ENCODE data around the gene PEX13.

The PEX13 gene

DNA sequence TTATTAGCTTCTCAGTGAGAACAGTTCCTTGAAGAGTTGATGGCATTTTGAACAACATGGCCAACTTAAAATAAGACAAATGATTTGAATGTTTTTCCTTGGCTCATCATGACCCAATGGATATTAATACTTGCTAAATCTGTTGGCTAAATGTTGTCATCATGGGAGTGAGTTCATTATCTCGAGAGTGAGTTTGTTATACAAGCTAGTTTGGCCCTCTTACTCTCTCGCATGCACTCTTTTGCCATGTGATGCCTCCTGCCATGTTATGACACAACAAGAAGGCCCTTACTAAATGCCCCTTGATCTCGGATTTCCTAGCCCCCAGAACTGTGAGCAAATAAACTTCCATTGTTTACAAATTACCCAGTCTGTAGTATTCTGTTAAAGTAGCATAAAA is 25.3 kb downstream of the PEX13 start:
- H3F3A ChIP-seq (ENCODE audit: control insufficient read depth, insufficient read depth) = no peaks in the 10 kb centered on the region; the same call in none of the 2 replicates
- peaks cover 3% of the 10 kb centered on the region; the same call in 1 of the 2 replicates for H3K9me3 ChIP-seq (ENCODE audit: control insufficient read depth, insufficient read depth, low read length)
- H3K4me2 ChIP-seq (ENCODE audit: low read length) = no peak overlapping the region
- H3K9me2 ChIP-seq (replicated peaks; ENCODE audit: control insufficient read depth, low read length) = no peaks in the 10 kb centered on the region
- TF ChIP-seq, protein P1, sequence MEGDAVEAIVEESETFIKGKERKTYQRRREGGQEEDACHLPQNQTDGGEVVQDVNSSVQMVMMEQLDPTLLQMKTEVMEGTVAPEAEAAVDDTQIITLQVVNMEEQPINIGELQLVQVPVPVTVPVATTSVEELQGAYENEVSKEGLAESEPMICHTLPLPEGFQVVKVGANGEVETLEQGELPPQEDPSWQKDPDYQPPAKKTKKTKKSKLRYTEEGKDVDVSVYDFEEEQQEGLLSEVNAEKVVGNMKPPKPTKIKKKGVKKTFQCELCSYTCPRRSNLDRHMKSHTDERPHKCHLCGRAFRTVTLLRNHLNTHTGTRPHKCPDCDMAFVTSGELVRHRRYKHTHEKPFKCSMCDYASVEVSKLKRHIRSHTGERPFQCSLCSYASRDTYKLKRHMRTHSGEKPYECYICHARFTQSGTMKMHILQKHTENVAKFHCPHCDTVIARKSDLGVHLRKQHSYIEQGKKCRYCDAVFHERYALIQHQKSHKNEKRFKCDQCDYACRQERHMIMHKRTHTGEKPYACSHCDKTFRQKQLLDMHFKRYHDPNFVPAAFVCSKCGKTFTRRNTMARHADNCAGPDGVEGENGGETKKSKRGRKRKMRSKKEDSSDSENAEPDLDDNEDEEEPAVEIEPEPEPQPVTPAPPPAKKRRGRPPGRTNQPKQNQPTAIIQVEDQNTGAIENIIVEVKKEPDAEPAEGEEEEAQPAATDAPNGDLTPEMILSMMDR (IDR thresholded peaks at IDR 0.05; ENCODE audit: low read depth, low read length, poor library complexity, severe bottlenecking) = no peak
- no peak for TF ChIP-seq EZH2phosphoT487 (IDR thresholded peaks at IDR 0.05; ENCODE audit: borderline replicate concordance, low read length)
- no peak overlapping the region for H3K4me3 ChIP-seq (ENCODE audit: low read length)
- H3K36me3 ChIP-seq (ENCODE audit: control insufficient read depth, low read length) = peaks cover 39% of the 10 kb centered on the region
- H3K27me3 ChIP-seq (ENCODE audit: control insufficient read depth, low read length) = no peaks in the 10 kb centered on the region
- no peaks in the 10 kb centered on the region for H4K20me1 ChIP-seq (ENCODE audit: control insufficient read depth, insufficient read depth, low read depth, low read length)
- peaks cover 18% of the 10 kb centered on the region for H3K4me1 ChIP-seq (ENCODE audit: control insufficient read depth, low read length)
- H3K27ac ChIP-seq (ENCODE audit: low read depth, low read length) = no peak overlapping the region
- H3K79me2 ChIP-seq (ENCODE audit: control insufficient read depth, low read length) = peaks cover 19% of the 10 kb centered on the region

DNA sequence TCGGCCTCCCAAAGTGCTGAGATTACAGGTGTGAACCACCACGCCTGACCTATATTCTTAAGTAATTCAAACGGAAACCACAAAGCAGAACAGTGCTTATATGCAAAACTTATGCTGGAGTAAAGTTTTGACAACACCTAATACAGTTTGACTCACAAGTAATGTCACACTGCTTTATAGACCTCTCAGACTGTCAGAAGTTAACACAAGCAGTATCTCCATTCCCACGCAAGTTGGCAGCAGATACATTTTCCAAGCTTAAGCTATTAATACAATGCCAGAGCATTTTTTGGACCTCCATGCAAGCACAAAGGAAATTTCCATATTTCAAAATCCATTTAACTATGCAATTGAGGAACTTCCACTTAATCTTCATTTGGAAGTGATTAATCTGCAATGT is 27.1 kb downstream of the PEX13 start:
- Histone ChIP-seq H3K27me3 (ENCODE audit: control insufficient read depth, low read length) (no peaks in the 10 kb centered on the region), H3K79me2 (ENCODE audit: control insufficient read depth, low read length) (peaks cover 19% of the 10 kb centered on the region), H3K9me2 (replicated peaks; ENCODE audit: control insufficient read depth, low read length) (no peaks in the 10 kb centered on the region), H3K4me3 (ENCODE audit: low read length) (peak overlapping the region; percentile 39), H3K27ac (ENCODE audit: low read depth, low read length) (peak overlapping the region; percentile 21; the same call in 1 of the 2 replicates), H3K36me3 (ENCODE audit: control insufficient read depth, low read length) (peaks cover 55% of the 10 kb centered on the region), H3F3A (ENCODE audit: control insufficient read depth, insufficient read depth) (no peaks in the 10 kb centered on the region; the same call in none of the 2 replicates), H4K20me1 (ENCODE audit: control insufficient read depth, insufficient read depth, low read depth, low read length) (no peaks in the 10 kb centered on the region), H3K9me3 (ENCODE audit: control insufficient read depth, insufficient read depth, low read length) (peaks cover 3% of the 10 kb centered on the region; the same call in 1 of the 2 replicates), H3K4me1 (ENCODE audit: control insufficient read depth, low read length) (peaks cover 18% of the 10 kb centered on the region), H3K4me2 (ENCODE audit: low read length) (peak overlapping the region; percentile 61)
- TF ChIP-seq, protein P1 (IDR thresholded peaks at IDR 0.05; ENCODE audit: low read depth, low read length, poor library complexity, severe bottlenecking) = no peak
- TF ChIP-seq EZH2phosphoT487 (IDR thresholded peaks at IDR 0.05; ENCODE audit: borderline replicate concordance, low read length) = no peak

DNA sequence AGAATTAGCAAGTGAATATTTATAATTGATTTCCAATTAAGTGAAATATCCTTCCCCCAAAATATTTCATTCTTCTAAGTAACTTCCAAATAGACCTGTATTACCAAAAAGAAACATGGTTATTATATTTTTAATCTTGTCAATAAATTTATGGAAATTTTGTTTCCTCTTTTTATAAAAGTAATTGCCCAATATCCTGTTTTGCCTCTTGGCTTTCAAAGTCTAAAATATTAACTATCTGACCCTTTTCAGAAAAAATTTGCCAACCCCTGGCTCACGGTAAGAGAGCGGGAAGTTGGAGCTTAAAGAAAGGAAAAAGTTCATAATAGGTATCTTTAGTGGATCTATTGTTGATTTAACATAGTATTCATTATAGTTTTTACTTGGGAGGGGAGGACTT is 27.7 kb downstream of the PEX13 start:
- H3K79me2 ChIP-seq (ENCODE audit: control insufficient read depth, low read length) = peaks cover 19% of the 10 kb centered on the region
- H3K9me2 ChIP-seq (replicated peaks; ENCODE audit: control insufficient read depth, low read length) = no peaks in the 10 kb centered on the region
- peaks cover 18% of the 10 kb centered on the region for H3K4me1 ChIP-seq (ENCODE audit: control insufficient read depth, low read length)
- H3F3A ChIP-seq (ENCODE audit: control insufficient read depth, insufficient read depth) = no peaks in the 10 kb centered on the region; the same call in none of the 2 replicates
- peaks cover 55% of the 10 kb centered on the region for H3K36me3 ChIP-seq (ENCODE audit: control insufficient read depth, low read length)
- no peak overlapping the region for H3K4me3 ChIP-seq (ENCODE audit: low read length)
- H3K27ac ChIP-seq (ENCODE audit: low read depth, low read length) = no peak overlapping the region
- no peaks in the 10 kb centered on the region for H4K20me1 ChIP-seq (ENCODE audit: control insufficient read depth, insufficient read depth, low read depth, low read length)
- H3K9me3 ChIP-seq (ENCODE audit: control insufficient read depth, insufficient read depth, low read length) = peaks cover 3% of the 10 kb centered on the region; the same call in 1 of the 2 replicates
- no peak for TF ChIP-seq EZH2phosphoT487 (IDR thresholded peaks at IDR 0.05; ENCODE audit: borderline replicate concordance, low read length)
- TF ChIP-seq, protein P1 (IDR thresholded peaks at IDR 0.05; ENCODE audit: low read depth, low read length, poor library complexity, severe bottlenecking) = no peak
- no peak overlapping the region for H3K4me2 ChIP-seq (ENCODE audit: low read length)
- no peaks in the 10 kb centered on the region for H3K27me3 ChIP-seq (ENCODE audit: control insufficient read depth, low read length)
